Left hindlimb (tissue), 1 donor: ENCODE data around the gene RREB1.

Experiments used
- DNase-seq: peaks from one replicate; pipeline ENCODE4 v3.0.0-alpha.2; 2018

RREB1 gene

DNA sequence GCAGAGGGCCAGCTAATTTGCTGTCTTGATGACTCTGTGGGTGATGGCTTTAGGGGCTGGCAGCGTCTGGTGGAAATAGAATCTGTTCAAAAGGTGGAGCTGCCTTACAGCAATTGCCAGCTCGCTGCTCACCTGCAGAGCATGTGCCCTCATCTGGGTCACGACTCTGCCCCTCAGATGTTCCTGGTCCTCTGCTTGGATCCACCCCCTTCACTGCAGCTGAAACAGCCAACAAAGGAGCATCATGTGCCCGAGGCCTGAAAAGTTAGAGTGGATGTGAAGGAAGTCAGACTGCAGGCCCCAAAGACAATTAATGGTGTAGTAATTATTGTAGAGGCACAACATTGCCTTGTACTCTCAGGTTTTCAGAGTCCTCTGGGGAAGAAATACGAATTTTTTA is 19.9 kb downstream of the RREB1 start:
- DNase-seq, result no peak

DNA sequence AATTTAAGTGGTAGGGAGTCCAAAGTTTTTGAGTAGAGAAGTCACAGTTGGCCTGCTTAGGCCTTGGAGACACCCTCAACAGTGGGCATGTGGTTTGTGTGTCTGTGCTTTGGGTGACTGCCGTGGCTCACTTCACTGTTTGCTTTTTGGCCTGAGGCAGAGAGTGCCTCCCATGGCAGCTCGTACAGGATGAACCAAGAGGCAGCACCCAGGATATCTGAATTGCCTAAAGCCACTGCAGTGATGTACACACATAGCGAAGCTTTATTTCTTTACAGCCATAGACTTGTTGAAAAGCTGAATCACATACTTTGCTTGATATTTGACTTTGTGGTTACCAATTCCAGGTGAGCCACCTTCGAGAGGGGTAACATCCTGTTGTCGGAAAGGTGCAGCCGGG is 21.6 kb downstream of the RREB1 start:
- no peak for DNase-seq

DNA sequence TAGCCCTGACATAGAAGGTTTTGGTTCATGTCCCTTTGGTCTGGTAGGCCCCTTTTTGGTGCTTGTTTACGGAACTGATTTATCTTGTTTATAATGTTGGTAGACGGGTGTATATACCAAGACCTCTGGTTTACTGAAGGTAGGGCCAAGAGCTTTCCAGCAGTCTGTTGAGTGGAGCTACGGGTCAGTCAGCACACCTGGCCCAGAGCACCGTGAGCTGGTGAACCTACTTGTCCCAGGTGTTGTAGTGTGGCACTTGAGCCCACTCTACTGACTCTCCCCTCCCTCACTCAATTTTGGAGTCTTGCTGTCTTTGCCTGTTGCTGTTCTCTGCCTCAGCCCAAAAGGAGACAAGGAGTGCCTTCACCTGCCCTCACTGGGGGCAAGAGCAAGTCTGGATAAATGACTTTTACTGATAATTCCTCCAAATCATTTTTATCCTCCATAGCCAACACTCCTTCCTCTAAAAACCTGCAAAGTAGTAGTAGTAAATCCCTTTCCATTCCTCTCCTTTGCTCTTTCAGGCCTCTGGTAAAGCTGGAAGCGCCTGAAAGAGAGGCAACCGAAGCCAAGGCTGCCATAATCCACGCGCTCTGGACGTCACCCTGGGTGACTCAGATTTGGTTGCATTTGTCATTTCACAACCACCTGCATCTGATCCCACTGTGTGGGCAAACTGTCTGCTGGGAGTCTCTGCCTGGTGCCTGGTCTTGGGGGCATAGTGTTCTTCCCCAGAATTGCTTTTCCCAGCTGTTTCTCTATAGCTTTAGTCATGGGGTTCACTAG is 22.2 kb downstream of the RREB1 start:
- DNase-seq, result no peak

DNA sequence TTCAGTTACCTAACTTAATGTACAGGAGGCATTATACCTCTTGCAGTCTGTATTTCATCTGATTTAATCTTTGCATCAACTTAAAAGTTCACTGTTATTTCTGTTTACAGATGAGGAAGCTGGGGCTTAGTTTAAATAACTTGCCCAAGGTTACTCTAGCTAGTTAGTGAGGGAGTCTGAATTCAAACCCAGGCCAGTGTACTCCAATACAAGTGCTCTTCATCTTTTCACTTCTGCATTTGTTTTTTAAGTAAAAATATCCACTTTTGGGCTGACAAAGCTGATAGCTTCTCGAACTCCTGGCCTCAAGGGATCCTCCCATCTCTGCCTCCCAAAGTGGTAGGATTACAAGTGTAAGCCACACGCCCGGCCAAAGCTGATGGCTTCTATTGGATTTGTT is 23.6 kb downstream of the RREB1 start:
- DNase-seq, result no peak

DNA sequence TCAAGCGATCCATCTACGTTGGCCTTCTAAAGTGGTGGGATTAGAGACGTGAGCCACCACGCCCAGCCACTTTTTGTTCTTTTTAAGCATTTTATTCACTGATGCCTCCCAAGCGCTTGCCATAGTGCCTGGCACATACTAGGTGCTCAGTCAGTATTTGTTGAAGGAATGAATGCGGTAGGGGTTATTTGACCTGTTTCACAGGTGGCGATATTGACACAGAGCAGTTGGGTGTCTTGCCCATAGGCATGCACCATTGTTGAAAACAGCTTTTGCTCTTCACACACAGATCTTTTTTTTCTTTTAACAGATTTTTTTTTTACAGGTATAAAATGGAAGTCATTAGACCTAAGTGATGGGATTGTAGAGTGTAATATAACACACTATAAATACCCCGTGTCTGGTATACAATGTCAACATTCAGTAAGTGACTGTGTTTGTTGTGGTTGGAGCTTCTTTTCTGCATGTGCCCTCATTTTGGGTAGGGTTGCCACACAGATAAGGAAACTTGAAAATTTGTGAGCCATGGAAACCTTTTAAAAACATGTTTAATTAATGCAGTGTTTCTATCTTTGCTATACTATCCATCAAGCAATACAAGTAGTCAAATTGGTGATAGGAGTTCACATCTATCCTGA is 24.8 kb downstream of the RREB1 start:
- DNase-seq, result no peak

DNA sequence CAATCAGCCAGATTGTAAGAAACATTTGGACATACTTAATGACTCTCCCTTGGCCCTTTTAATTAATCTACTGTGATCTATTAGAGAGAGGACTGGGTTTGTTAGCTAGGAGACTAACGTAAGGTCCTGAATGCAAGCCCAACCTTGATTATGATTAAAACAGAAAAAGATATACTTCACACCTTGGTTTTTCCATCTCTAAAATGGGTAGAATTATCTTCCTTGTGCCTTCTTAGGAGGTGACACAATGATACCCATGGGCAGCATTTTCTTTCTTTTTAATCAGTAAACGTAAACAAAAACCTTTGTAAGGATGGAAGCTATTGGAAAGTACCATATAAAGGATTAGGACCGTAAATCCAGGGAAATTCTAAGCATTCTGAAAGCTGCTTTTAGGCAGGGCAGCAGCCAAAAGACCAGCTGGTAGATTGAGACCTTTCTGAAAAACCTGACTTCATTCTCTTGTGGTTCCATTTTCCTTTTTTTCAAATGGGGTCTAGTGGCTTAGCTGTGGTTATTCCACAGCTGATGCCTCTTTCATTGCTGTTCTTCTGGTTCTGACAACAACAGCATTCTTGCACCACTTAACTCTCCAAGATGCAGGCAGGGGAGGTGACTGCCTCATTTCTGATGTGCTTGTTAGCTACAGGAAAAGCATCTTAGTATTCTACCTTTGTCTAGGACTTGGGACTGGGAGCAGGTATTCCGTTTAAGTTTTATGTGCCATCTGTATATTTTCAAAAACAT is 27.4 kb downstream of the RREB1 start:
- no peak for DNase-seq

DNA sequence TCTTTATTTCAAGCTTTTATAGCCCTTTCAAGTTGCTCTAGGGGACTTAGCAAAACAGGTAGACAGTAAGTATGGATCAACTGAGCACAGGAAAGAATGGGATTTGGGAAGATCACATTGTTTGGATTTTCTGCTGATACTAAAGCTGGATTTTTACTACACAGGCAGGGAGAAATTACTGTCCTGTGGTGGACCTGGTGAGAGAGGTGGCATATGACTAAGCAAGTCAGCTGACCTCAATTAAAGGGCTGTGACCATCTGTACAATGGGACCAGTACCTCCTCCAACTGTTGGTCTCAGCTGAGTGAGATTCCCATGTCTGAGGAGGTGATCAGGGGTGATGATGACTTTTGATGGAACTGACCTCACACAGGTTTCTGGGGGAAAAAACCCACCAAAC is 28.0 kb downstream of the RREB1 start:
- no peak for DNase-seq

DNA sequence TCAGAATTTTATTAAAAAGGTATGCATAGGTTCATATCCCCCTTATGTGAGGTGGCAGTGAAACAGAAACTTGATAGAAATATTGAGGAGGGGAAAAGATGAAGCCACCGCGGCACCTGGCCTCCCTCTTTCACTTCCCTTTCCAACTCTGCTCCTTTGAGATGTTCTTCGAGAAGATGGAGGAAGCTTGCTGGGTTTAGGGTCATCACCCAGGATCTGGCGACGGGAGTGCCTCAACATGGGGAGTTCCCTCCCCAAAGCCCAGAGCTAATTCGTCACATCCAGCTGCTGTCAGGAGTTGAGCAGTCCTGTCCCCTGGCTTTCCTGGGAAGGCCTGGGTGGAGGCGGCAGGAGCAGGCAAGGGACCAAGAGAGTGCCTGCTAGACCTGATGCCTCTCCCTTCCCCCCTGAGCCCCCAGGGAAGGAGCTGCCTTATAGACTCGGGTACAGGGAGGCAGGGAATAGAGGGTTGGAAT is 29.1 kb downstream of the RREB1 start:
- no peak for DNase-seq

DNA sequence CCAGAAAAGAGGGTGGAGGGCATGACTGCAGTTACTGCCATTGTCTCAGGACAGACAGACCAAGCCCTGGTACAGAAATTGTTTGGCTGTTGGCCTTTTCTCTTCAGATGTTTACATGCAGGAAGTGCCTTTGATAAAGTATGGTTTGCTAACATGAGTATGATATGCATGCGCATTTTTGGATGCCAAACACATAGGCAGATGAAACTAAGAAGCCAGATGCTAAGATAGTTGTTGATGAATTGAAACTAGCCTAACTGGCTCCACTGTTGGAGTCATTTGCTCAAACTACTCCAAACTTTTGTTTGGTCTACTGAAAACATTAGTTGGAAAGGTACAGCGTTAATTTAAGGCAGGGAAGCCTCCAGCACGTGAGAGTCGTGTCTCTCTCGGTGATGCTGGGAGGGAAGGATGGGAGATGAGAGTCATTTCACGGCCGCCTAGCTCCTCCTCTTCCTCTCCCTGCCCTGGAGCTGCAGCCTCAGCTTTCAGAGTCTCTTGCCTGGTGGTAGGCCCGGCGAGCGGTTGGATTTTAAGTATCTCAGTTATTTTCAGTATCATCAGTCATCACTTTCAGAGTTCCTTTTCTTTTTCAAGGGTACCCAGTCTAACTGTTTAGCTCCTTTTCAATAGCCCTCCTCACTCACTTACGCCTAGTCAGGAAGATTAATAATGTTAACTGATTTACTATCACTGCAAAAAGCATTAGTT is 29.7 kb downstream of the RREB1 start:
- peak; percentile 50 for DNase-seq

DNA sequence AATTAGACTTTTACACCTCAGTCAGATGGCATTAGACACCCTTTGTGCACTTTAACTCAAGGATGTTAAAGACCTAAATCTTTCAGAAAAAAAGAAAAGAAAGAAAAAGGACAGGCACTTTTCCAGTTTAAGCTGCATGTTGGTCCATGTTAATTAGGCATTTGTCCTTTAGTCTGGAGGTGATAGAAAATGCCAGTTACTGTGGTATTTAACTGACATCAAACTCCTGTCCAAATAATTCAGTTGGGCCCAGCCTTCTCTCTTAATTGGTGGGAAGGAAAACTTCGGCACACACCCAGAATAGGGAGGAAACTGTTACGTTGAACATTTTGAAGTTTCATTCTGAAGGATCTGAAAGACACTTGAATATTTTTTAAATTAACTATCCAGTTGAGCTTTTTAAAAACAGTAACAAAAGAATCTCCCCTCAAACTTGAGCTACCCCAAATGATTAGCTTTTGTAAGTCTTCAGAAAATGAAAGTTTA is 30.3 kb downstream of the RREB1 start:
- DNase-seq, result no peak

DNA sequence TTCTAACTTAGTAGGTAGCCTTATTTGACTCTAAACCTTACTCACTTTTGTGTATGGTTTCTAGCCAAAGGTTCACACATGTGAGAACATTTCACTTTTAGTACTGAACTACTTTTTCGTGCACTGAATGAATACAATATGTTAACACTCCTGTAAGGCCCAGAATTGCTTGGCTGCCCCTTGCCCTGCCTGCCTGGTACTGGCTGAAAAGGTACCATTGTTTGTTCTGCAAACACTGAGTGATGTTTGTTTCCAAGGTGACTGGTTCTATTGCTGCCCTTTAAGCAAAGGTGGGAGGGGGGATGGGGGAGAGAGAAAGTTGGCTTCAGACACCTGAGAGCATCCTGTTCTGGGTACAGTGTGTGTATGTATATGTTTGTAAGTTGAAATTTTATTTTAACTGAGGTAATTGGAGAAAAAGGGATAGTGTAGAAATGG is 31.2 kb downstream of the RREB1 start:
- no peak for DNase-seq

DNA sequence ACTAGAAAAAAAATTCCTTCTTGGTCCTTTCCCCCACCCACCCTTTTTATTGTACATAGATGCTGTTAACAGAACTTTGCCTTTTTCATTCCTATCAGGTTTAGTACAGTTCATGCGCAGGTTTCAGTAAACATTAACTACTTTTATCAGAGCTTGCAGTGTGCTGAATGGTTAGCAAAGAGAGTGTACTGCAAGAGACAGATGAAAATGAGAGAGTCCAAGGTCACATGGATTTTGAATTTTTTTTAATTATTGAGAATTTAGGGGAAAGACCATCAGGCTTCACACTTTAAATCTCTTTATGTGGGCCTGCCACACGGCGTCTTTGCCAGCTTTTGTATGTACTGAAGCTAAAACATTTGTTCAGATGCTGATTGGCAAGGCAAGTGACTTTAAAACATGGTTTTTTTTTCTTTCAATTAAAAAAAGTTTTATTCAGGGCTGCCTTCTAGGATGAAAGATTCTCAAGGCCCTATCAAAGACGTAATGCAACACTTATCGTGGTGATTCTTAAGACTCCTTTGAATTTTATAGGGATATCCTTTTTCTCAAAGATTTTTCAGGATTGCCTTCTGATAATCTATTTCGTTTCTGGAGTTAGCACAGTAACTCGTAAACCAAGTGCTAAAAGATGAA is 32.2 kb downstream of the RREB1 start:
- DNase-seq, result no peak

DNA sequence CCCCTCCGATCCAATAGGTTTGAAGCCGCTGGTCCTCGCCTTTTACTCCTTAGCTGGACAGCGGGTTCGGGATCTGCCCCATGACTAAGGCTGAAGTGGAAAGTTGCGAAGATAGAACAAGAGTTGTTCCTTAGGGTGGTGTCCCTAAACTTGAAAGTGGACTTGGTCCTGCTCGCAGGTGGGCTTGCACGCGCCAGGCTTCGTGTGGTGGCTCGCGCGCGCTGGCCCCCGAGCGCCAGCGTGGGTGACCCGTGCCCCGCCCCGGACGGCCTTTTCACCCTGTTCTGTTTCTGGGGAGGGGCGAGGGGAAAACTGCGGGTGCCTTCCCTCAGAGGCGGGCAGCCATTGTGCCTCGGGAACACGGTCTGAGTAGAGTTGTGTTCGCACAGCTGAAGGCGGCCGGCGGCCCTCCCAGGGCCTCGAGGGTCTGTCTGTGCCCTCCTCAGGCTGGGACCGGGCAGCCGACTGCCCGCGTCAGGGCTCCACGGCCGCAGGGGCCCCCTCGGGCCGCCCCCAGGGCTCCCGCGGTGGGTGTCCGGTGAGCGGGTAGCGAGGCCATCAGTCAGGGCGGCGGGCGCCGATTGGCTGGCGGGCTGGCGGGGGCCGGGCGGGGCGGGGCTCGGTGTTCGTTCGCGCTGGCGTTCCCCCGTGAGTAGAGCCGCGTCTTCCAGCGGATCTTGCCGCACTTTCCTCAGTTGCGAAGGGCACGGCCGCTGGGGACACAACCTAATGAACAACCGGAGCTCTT is 33.0 kb downstream of the RREB1 start:
- DNase-seq, result peak; percentile 94

DNA sequence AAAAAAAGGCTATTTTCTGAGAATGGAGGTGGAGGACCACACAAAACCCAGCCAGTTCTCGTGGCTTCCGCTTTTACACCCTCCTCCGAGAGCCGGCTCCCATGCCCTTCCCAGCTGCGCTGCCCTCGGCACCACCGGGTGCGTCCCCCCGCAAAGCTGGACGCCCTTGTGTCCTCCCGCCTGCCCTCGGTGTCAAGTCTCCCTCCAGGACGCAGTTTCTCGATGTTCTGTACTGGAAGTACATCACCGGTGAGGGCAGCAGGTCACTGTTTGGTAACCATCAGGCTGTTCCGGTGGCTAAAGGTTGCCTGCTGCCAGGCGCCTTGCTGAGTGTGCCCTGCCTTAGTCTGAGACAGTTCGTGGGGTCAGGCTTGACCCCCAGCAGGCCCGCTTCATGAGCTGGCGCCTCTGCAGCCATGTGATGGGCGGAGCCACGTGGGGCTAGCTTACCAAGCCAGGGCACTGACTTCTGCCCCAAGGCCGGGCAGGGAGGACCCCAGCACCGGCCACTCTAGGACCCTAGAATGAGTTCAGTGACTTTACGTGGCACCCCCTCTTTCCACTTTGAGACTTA is 34.6 kb downstream of the RREB1 start:
- no peak for DNase-seq

DNA sequence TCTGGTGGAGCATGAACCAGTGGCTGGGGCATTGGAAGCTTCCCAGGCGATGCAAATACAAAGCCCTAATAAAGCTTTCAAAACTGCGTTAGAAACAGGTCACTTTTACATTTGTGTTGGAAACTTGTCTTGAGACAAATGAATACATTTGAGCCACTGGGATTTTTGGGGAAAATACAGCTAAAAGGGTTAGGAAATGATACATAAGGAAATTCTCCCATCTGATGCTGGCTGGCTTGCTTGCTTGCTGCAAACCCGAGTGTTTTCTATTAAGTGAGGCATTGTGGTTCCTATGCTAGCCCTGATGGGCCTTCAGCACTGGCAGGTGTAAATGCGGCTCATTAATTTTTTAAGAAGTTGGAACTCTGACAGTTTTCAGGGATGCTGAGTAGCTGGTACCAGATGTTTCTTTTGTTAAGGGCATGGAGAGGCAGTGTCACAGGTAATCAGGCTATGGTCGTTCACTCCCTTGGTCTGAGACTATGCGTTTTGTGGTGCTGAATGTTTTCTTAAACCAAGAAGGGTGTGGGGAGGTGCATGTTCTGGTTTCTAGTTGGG is 35.2 kb downstream of the RREB1 start:
- DNase-seq, result no peak

DNA sequence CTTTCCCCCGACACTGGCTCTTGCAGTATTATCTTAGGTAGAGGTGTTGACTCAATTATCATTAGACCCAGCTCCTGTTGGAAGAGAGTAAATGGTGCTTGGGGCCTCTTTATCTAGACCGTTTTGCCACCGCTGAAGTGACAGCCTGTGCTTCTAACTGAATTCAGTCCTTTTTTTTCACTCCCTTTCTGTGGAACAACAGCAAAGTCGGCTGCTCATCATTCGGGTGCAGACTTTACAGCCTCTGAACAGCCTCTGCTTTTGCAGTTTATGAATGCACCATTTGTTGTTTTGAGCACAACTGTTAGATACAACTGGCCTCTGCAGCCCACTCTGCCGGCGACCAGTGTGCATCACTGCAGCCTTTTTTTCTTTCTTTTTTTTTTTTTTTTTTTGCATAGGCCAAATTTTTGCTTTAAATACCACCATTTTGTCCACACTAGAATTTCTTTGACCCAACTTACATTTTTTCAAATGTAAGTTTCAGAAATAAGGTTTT is 35.8 kb downstream of the RREB1 start:
- DNase-seq, result peak; percentile 60

DNA sequence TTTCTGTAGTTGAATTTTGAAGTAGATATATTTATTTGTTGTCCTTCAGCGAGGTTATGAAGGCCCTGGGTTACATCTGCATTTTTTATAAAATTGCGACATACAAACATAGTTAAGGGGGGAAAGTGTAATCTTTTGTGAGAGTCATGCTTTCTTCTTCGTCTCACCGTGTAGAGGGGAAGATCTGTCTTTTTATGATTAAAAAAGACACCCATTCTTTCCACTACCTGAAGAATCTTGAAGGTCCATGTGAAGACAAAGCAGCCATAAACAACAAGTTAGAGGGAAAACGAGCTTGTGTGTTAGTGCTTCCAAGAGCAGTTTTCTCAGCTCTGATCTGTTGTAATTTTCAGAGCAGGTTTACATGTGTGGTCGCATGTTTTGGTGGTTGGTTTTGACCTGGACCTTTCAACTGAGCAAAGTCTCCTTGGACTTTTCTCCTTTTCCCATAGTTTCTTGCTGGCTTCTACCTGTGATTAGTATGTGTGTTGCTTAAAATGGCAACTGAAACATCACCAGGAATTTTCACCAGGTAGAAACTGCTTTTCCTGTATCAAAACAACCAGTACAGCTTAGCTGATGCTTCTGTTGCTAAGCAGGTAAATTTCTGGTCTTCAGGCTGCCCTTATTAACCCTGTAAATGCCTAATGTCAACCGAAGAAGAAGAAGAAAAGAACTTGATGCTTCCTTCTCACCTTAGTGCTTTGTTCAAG is 37.3 kb downstream of the RREB1 start:
- no peak for DNase-seq

DNA sequence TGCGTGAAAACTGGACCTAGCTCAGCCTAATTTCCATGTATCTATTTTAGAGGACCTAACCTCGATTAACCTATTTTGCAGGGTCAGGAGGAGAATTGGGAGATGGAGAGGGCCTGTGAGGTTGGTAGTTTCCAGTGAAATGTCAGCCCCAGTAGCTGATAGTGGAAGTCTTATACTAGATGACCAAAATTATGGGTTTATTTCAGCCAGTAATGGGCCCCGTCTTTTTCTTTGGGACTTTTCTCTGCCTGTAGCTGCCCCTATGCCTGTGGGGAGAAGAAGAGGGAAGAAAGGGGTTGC is 37.8 kb downstream of the RREB1 start:
- no peak for DNase-seq

DNA sequence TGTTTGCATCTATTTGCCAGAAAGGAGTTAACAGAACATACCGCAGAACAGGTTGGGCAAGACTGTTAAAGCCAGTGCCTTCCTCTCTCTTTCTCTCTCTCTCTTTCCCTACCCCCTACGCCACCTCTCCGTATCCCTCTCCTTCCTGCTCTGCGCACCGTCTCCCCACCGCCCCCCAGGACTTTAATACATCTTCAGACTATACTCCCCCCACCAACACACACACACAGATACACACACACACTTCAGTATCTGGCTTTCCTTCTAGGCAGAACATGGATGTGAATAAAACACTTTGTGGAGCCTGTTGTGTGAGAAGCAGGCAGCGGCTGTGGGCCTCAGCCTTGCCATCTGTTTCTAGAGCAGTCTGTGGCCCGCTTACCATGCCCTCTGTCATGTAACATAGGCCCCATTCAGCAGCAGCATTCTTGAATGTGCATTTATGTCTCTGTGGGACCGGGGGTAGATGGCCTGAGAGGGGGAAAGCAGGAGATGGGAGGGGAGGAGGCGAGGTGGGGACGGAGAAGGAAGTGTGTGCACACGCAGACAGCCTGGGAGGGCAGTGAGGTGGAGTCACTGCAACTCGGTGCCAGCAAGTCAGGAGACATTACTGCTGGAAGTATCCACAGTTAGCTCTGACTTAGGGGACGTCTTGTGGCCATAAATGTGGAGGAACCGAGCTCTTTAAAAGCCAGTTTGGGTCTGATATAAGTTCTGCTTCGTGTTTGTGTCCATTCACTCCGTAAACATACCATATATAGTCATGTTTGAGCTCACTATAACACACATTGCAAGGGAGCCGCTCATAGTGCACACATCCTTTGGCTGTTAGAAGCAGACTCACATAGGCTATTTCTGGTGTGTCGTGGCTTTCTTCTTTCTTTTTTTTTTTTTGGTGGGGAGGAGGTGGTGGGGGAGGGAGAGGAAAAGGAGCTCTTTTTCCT is 38.4 kb downstream of the RREB1 start:
- no peak for DNase-seq
